MCF 10A (cell line): Measurements from ENCODE around the gene COMMD2. TPM values are rescaled to one million over a fixed set of nuclear protein-coding genes. Genes with fewer than 3 reads are reported as not detected.

Experiments
- BruUV-seq: library from RNA; stranded (reverse); fragments of 400-500 nt; replicated peaks from 2 replicates; lab custom pipeline; 2021; lab: Mats Ljungman, UMichigan
- CTCF ChIA-PET: fragments of 300-600 bp; sonication (Branson Sonifier 250); formaldehyde crosslinking; extraction: SDS; loops from one replicate; lab custom pipeline; 2021; ENCODE audit warnings: antibody characterized with exemption, inconsistent platforms; lab: Yijun Ruan, JAX
- POLR2A ChIA-PET: fragments of 300-600, 350-650 bp; sonication (Branson Sonifier 250); formaldehyde crosslinking; extraction: SDS; loops from one replicate; lab custom pipeline; 2020; ENCODE audit warnings: antibody characterized with exemption, inconsistent platforms; lab: Yijun Ruan, JAX
- DNase-seq: peaks from one replicate; pipeline ENCODE4 v3.0.0-alpha.2; 2018; ENCODE audit not compliant: unreplicated experiment
- H3K27ac Mint-ChIP-seq: one replicate; pipeline ENCODE4 v1.8.0; 2022; ENCODE audit warnings: mild to moderate bottlenecking, low read depth, mixed read lengths; ENCODE audit not compliant: unreplicated experiment
- H3K27me3 Mint-ChIP-seq: one replicate; pipeline ENCODE4 v1.8.0; 2022; ENCODE audit warnings: mixed read lengths; ENCODE audit not compliant: insufficient read depth, unreplicated experiment
- H3K36me3 Mint-ChIP-seq: one replicate; pipeline ENCODE4 v1.8.0; 2022; ENCODE audit warnings: mild to moderate bottlenecking, moderate library complexity, mixed read lengths; ENCODE audit not compliant: insufficient read depth, unreplicated experiment
- H3K4me1 Mint-ChIP-seq: one replicate; pipeline ENCODE4 v1.8.0; 2022; ENCODE audit warnings: mixed read lengths; ENCODE audit not compliant: insufficient read depth, unreplicated experiment
- H3K4me3 Mint-ChIP-seq: one replicate; pipeline ENCODE4 v1.8.0; 2022; ENCODE audit warnings: mild to moderate bottlenecking, moderate library complexity, mixed read lengths; ENCODE audit not compliant: unreplicated experiment
- H3K9me3 Mint-ChIP-seq: one replicate; pipeline ENCODE4 v1.8.0; 2022; ENCODE audit warnings: mixed read lengths; ENCODE audit not compliant: unreplicated experiment
- intact Hi-C: fragments of 100-400 bp; cut with micrococcal nuclease; formaldehyde crosslinking; loops from 2 replicates; pipeline ENCODE4 v1.14.1; 2022
- total RNA-seq: library from RNA; stranded (reverse); gene quantifications from 2 replicates; pipeline ENCODE4 v1.2.3, GENCODE V29; 2022
- TF ChIP-seq, protein P1 (sequence below): fragments of 200-600 bp; IDR thresholded peaks from one replicate; pipeline ENCODE4 v1.8.0; 2022; ENCODE audit warnings: antibody characterized with exemption, mild to moderate bottlenecking; ENCODE audit not compliant: unreplicated experiment

COMMD2 gene
- total RNA-seq, 1 experiment from 2014 or later, result 51.2 TPM

DNA sequence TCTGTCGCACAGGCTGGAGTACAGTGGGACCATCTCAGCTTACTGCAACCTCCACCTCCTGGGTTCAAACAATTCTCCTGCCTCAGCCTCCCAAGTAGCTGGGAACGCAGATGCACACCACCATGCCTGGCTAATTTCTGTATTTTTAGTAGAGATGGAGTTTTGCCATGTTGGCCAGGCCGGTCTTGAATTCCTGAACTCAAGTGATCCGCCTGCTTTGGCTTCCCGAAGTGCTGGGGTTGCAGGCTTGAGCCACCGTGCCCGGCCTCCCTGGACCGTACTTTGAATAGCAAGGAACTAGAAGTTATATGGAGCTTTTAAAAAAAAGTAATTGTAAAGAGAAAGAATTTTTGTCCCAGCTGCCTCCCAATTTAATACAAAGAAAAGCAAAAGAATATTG is 48.4 kb upstream of the COMMD2 start:
- no peaks in the 10 kb centered on the region for H3K9me3 Mint-ChIP-seq
- CTCF ChIA-PET, result interaction anchor here (1.3 to 4.7 kb wide), 4 partner anchors 7 to 305 kb away, joined by 4 to 40 read pairs (median 8); no protein-coding TSS in a partner anchor
- H3K36me3 Mint-ChIP-seq, result no peaks in the 10 kb centered on the region
- no peaks in the 10 kb centered on the region for H3K27me3 Mint-ChIP-seq
- POLR2A ChIA-PET, result interaction anchor here (0.7 kb wide), 1 partner anchor 9 kb away, joined by 4 read pairs; the partner anchor contains the start of gene ANKUB1
- TF ChIP-seq, protein P1, sequence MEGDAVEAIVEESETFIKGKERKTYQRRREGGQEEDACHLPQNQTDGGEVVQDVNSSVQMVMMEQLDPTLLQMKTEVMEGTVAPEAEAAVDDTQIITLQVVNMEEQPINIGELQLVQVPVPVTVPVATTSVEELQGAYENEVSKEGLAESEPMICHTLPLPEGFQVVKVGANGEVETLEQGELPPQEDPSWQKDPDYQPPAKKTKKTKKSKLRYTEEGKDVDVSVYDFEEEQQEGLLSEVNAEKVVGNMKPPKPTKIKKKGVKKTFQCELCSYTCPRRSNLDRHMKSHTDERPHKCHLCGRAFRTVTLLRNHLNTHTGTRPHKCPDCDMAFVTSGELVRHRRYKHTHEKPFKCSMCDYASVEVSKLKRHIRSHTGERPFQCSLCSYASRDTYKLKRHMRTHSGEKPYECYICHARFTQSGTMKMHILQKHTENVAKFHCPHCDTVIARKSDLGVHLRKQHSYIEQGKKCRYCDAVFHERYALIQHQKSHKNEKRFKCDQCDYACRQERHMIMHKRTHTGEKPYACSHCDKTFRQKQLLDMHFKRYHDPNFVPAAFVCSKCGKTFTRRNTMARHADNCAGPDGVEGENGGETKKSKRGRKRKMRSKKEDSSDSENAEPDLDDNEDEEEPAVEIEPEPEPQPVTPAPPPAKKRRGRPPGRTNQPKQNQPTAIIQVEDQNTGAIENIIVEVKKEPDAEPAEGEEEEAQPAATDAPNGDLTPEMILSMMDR, result no peak
- BruUV-seq, result no TSS peak
- H3K4me3 Mint-ChIP-seq, result no peak overlapping the region
- no peaks in the 10 kb centered on the region for H3K4me1 Mint-ChIP-seq
- DNase-seq, result no peak
- intact Hi-C loops, result no loop called here
- H3K27ac Mint-ChIP-seq, result no peak overlapping the region

DNA sequence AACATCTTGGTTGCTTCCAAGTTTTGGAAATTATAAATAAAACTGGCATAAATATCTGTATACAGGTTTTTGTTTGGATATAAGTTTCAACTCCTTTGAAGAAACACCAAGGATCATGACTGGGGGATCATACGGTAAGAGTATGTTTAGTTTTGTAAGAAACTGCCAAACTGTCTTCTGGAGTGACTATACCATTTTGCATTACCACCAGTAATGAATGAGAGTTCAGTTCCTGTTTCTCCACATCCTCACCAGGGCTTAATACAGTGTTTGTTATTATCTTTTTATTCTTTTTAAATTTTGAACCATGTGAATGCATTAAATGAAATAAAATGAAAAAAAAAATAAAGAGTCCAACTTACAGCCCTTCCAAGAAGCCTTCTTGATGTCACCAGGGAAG is 43.7 kb upstream of the COMMD2 start:
- BruUV-seq, result no TSS peak
- no peak overlapping the region for H3K4me3 Mint-ChIP-seq
- ChIA-PET POLR2A (interaction anchor here (0.7 kb wide), 1 partner anchor 163 kb away, joined by 3 read pairs; no protein-coding TSS in a partner anchor), CTCF (interaction anchor here (1.1 to 4.7 kb wide), 2 partner anchors 12 to 24 kb away, joined by 5 to 40 read pairs; no protein-coding TSS in a partner anchor)
- no peak overlapping the region for H3K27ac Mint-ChIP-seq
- no peak for DNase-seq
- H3K4me1 Mint-ChIP-seq, result no peaks in the 10 kb centered on the region
- no peaks in the 10 kb centered on the region for H3K27me3 Mint-ChIP-seq
- TF ChIP-seq, protein P1, result no peak
- H3K9me3 Mint-ChIP-seq, result no peaks in the 10 kb centered on the region
- intact Hi-C loops, result no loop called here
- H3K36me3 Mint-ChIP-seq, result no peaks in the 10 kb centered on the region

GRCh38 chr3:149792452-149793270 is 40.4 kb upstream of the COMMD2 start, which contains the start of gene ANKUB1:
TSS of gene ANKUB1 (minus strand) at chr3:149792554. CDS start at chr3:149792366, 188 bp downstream.
- no peak within 1 kb of the TSS for H3K27ac Mint-ChIP-seq
- DNase-seq, result no peak
- H3K4me1 Mint-ChIP-seq, result peaks cover 5% of the 10 kb centered on the region
- no peaks in the 10 kb centered on the region for H3K9me3 Mint-ChIP-seq
- no peaks in the 10 kb centered on the region for H3K27me3 Mint-ChIP-seq
- no peaks in the 10 kb centered on the region for H3K36me3 Mint-ChIP-seq
- POLR2A ChIA-PET, result interaction anchor here (1.1 to 1.8 kb wide), 3 partner anchors 8 to 139 kb away, joined by 3 to 4 read pairs (median 3); partner anchors contain the start of gene COMMD2
- no TSS peak for BruUV-seq
- TF ChIP-seq, protein P1, result no peak
- no peak within 1 kb of the TSS for H3K4me3 Mint-ChIP-seq
- CTCF ChIA-PET, result interaction anchor here (0.6 to 4.0 kb wide), 5 partner anchors 11 to 27 kb away, joined by 3 to 30 read pairs (median 4); no protein-coding TSS in a partner anchor
- intact Hi-C loops, result no loop called here

GRCh38 chr3:149790698-149791097 is 38.4 kb upstream of the COMMD2 start:
- Mint-ChIP-seq H3K9me3 (no peaks in the 10 kb centered on the region), H3K4me3 (no peak overlapping the region), H3K27ac (no peak overlapping the region), H3K27me3 (no peaks in the 10 kb centered on the region), H3K4me1 (peaks cover 5% of the 10 kb centered on the region), H3K36me3 (no peaks in the 10 kb centered on the region)
- ChIA-PET CTCF (interaction anchor here (4.0 kb wide), 1 partner anchor 18 kb away, joined by 30 read pairs; no protein-coding TSS in a partner anchor), POLR2A (interaction anchor here (0.9 to 1.8 kb wide), 2 partner anchors 137 to 389 kb away, joined by 3 read pairs; no protein-coding TSS in a partner anchor)
- no peak for DNase-seq
- intact Hi-C loops, result no loop called here
- BruUV-seq, result no TSS peak
- TF ChIP-seq, protein P1, result no peak
